ENCODE data around the gene TCF3.

- TF ChIP-seq CTCF (IDR thresholded peaks at IDR 0.05) = no peak
- no peak for TF ChIP-seq POLR2A (IDR thresholded peaks at IDR 0.05)
Measured at GRCh38 chr19:1572795-1573194, 79.6 kb downstream of the TCF3 start.
